ENCODE measurements around the gene MED27.

MED27 gene

GRCh38 chr9:132054024-132054423 lies 25.6 kb downstream of the MED27 start:
- Histone ChIP-seq H3K9me3 (0 out of 2 replicates have a peak, but pooled peaks cover 3% of the 10 kb centered on the region), H3K27me3 (no peaks in the 10 kb centered on the region), H3K36me3 (peaks cover 10% of the 10 kb centered on the region; the same call in 1 of the 2 replicates), H3K4me1 (no peaks in the 10 kb centered on the region), H3K4me3 (ENCODE audit: low read depth, low read length) (no peak overlapping the region)
- no peak for DNase-seq
- TF ChIP-seq CTCF (IDR thresholded peaks at IDR 0.05; ENCODE audit: low read depth, low read length), result no peak

GRCh38 chr9:132049900-132050299 lies 29.8 kb downstream of the MED27 start:
- H3K4me3 ChIP-seq (ENCODE audit: low read depth, low read length), result no peak overlapping the region
- DNase-seq, result no peak
- H3K9me3 ChIP-seq, result no peaks in the 10 kb centered on the region
- no peaks in the 10 kb centered on the region for H3K36me3 ChIP-seq
- H3K4me1 ChIP-seq, result peaks cover 4% of the 10 kb centered on the region; the same call in 1 of the 2 replicates
- no peaks in the 10 kb centered on the region for H3K27me3 ChIP-seq
- no peak for TF ChIP-seq CTCF (IDR thresholded peaks at IDR 0.05; ENCODE audit: low read depth, low read length)

GRCh38 chr9:132049323-132049882 lies 30.3 kb downstream of the MED27 start:
- no peak for DNase-seq
- H3K4me1 ChIP-seq, result peaks cover 8% of the 10 kb centered on the region
- no peaks in the 10 kb centered on the region for H3K9me3 ChIP-seq
- no peaks in the 10 kb centered on the region for H3K36me3 ChIP-seq
- H3K4me3 ChIP-seq (ENCODE audit: low read depth, low read length), result no peak overlapping the region
- no peak for TF ChIP-seq CTCF (IDR thresholded peaks at IDR 0.05; ENCODE audit: low read depth, low read length)
- H3K27me3 ChIP-seq, result no peaks in the 10 kb centered on the region

- TF ChIP-seq CTCF (IDR thresholded peaks at IDR 0.05; ENCODE audit: low read depth, low read length), result no peak
- H3K9me3 ChIP-seq, result no peaks in the 10 kb centered on the region
- H3K4me1 ChIP-seq, result peaks cover 14% of the 10 kb centered on the region
- no peaks in the 10 kb centered on the region for H3K36me3 ChIP-seq
- no peaks in the 10 kb centered on the region for H3K27me3 ChIP-seq
- no peak for DNase-seq
- no peak overlapping the region for H3K4me3 ChIP-seq (ENCODE audit: low read depth, low read length)
These were observed 31.5 kb downstream of the MED27 start for GRCh38 chr9:132048201-132048600.

GRCh38 chr9:132046456-132046855 lies 33.2 kb downstream of the MED27 start:
- Histone ChIP-seq H3K9me3 (no peaks in the 10 kb centered on the region), H3K4me1 (peaks cover 22% of the 10 kb centered on the region), H3K27me3 (no peaks in the 10 kb centered on the region), H3K36me3 (no peaks in the 10 kb centered on the region), H3K4me3 (ENCODE audit: low read depth, low read length) (no peak overlapping the region)
- DNase-seq, result no peak
- no peak for TF ChIP-seq CTCF (IDR thresholded peaks at IDR 0.05; ENCODE audit: low read depth, low read length)

- H3K9me3 ChIP-seq, result no peaks in the 10 kb centered on the region
- peaks cover 27% of the 10 kb centered on the region for H3K4me1 ChIP-seq
- H3K27me3 ChIP-seq, result no peaks in the 10 kb centered on the region
- no peak for DNase-seq
- no peak for TF ChIP-seq CTCF (IDR thresholded peaks at IDR 0.05; ENCODE audit: low read depth, low read length)
- no peaks in the 10 kb centered on the region for H3K36me3 ChIP-seq
- H3K4me3 ChIP-seq (ENCODE audit: low read depth, low read length), result no peak overlapping the region
These were observed 35.3 kb downstream of the MED27 start for GRCh38 chr9:132044176-132044875.

All from BE2C (cell line).